K562 (cell line): ENCODE data around the gene C2. TPM values are rescaled to one million over a fixed set of nuclear protein-coding genes. Genes with fewer than 3 reads are reported as not detected.

Experiments
- ATAC-seq: fragments of 200-7000 bp; cut with Tn5 transposase; 3 replicates; pipeline ENCODE4 v1.9.1; 2020; ENCODE audit warnings: moderate library complexity
- BruUV-seq: library from RNA; stranded (reverse); fragments of 400-500 nt; replicated peaks from 2 replicates; lab custom pipeline; 2021; lab: Mats Ljungman, UMichigan
- CTCF ChIA-PET: fragments of 300-600 bp; formaldehyde crosslinking; extraction: SDS; loops from one replicate; lab custom pipeline; 2021; ENCODE audit warnings: low intra/inter-chr PET ratio; lab: Yijun Ruan, JAX
- POLR2A ChIA-PET: fragments of 300-600, 350-650 bp; sonication (Branson Sonifier 250); formaldehyde crosslinking; extraction: SDS; loops from one replicate; lab custom pipeline; 2021; ENCODE audit warnings: antibody characterized with exemption, inconsistent platforms; lab: Yijun Ruan, JAX
- DNase-seq, 4 experiments: peaks; one replicate each; pipeline versions ENCODE4 v3.0.0 to v3.0.0-alpha.2; 2011 to 2018; ENCODE audit warnings: low spot score in 3 of 4, mixed read lengths in 3 of 4; ENCODE audit errors: extremely low read depth in 1 of 4
- FAIRE-seq: peaks from 2 replicates; lab custom pipeline; 2011; peaks lifted over from hg19 to GRCh38; lab: Jason Lieb, UNC
- H2AFZ ChIP-seq: 2 replicates; pipeline ENCODE4 v1.6.0; 2011; ENCODE audit warnings: low read depth, low read length, control low read depth, inconsistent platforms
- H3K27ac ChIP-seq: fragments of 200-600 bp; 3 replicates; pipeline ENCODE4 v1.8.0; 2011; ENCODE audit warnings: low read depth, mild to moderate bottlenecking, control low read depth, inconsistent platforms, low read length, moderate library complexity, mixed read lengths; ENCODE audit errors: extremely low read depth
- H3K27me3 ChIP-seq, 2 experiments: fragments of 300-600 bp in 1 of 2; 2 replicates in 1 of 2; 3 replicates in 1 of 2; pipeline versions ENCODE4 v1.6.0 to v1.8.0; 2011; ENCODE audit warnings: inconsistent platforms in 2 of 2, low read length in 2 of 2, mild to moderate bottlenecking in 1 of 2, mixed read lengths in 1 of 2, moderate library complexity in 1 of 2; ENCODE audit not compliant: control insufficient read depth in 2 of 2, insufficient read depth in 2 of 2
- H3K36me3 ChIP-seq: fragments of 300-600 bp; 3 replicates; pipeline ENCODE4 v1.8.0; 2011; ENCODE audit warnings: mild to moderate bottlenecking, low read length, inconsistent platforms; ENCODE audit not compliant: control insufficient read depth, insufficient read depth
- H3K4me1 ChIP-seq, 2 experiments: fragments of 200-600 bp in 1 of 2; replicated peaks in 1 of 2; 2 replicates in 1 of 2; 3 replicates in 1 of 2; pipeline versions ENCODE4 v1.5.1 to v1.8.0; 2011; ENCODE audit warnings: inconsistent platforms in 2 of 2, low read length in 2 of 2, mild to moderate bottlenecking in 1 of 2, mixed read lengths in 1 of 2, moderate library complexity in 1 of 2; ENCODE audit not compliant: control insufficient read depth in 2 of 2, insufficient read depth in 2 of 2
- H3K4me2 ChIP-seq: 2 replicates; pipeline ENCODE4 v1.6.1; 2011; ENCODE audit warnings: low read length, control low read depth, inconsistent platforms, mixed read lengths; ENCODE audit not compliant: insufficient read depth
- H3K4me3 ChIP-seq: fragments of 200-600 bp; sonication (generic), shearing (Covaris generic); 2 replicates; pipeline ENCODE4 v1.5.1; 2016; ENCODE audit warnings: control low read depth, inconsistent platforms
- H3K79me2 ChIP-seq: fragments of 200-600 bp; 3 replicates; pipeline ENCODE4 v1.8.0; 2011; ENCODE audit warnings: low read length, inconsistent platforms; ENCODE audit not compliant: control insufficient read depth, insufficient read depth
- H3K9ac ChIP-seq, 2 experiments: 2 replicates each; pipeline versions ENCODE4 v1.6.0 to v1.6.1; 2011; ENCODE audit warnings: low read depth in 2 of 2, low read length in 2 of 2, control low read depth in 1 of 2, inconsistent platforms in 1 of 2, mild to moderate bottlenecking in 1 of 2, mixed read lengths in 1 of 2; ENCODE audit not compliant: insufficient read depth in 1 of 2
- H3K9me1 ChIP-seq: one replicate; pipeline ENCODE4 v1.6.0; 2011; ENCODE audit warnings: inconsistent platforms, mild to moderate bottlenecking, low read length, moderate library complexity; ENCODE audit not compliant: control insufficient read depth, insufficient read depth
- H3K9me3 ChIP-seq: replicated peaks from 2 replicates; pipeline ENCODE4 v1.5.1; 2011; ENCODE audit warnings: low read depth, low read length, inconsistent platforms; ENCODE audit not compliant: control insufficient read depth, insufficient read depth
- H4K20me1 ChIP-seq: replicated peaks from 2 replicates; pipeline ENCODE4 v1.6.1; 2011; ENCODE audit warnings: low read length, inconsistent platforms, mixed read lengths; ENCODE audit not compliant: control insufficient read depth, insufficient read depth
- ARHGAP35 ChIP-seq: fragments of 450-650 bp; IDR thresholded peaks from 2 replicates; pipeline ENCODE4 v1.6.1; 2018; ENCODE audit not compliant: partially characterized antibody
- CREB3L1 ChIP-seq: fragments of 450-650 bp; IDR thresholded peaks from 2 replicates; pipeline ENCODE4 v1.6.1; 2014; ENCODE audit warnings: low read depth, mild to moderate bottlenecking, moderate library complexity, borderline replicate concordance
- DACH1 ChIP-seq: fragments of 450-650 bp; IDR thresholded peaks from 2 replicates; pipeline ENCODE4 v1.6.1; 2018; ENCODE audit not compliant: partially characterized antibody
- DLX4 ChIP-seq: fragments of 250-450 bp; sonication (Bioruptor Pico); IDR thresholded peaks from 2 replicates; pipeline ENCODE4 v1.6.1; 2021; ENCODE audit warnings: mild to moderate bottlenecking
- E2F4 ChIP-seq: sonication (generic); formaldehyde crosslinking; IDR thresholded peaks from 2 replicates; pipeline ENCODE4 v1.8.0; 2022; ENCODE audit warnings: mild to moderate bottlenecking, low read depth, missing genetic modification reagents
- E2F6 ChIP-seq, 2 experiments: IDR thresholded peaks; 2 replicates each; pipeline ENCODE4 v1.6.1; 2011; ENCODE audit warnings: borderline replicate concordance in 1 of 2, control low read depth in 1 of 2, low read depth in 1 of 2, low read length in 1 of 2, mild to moderate bottlenecking in 1 of 2, mixed read lengths in 1 of 2, moderate library complexity in 1 of 2; ENCODE audit not compliant: insufficient read depth in 1 of 2, insufficient read length in 1 of 2, poor library complexity in 1 of 2, severe bottlenecking in 1 of 2; ENCODE audit errors: extremely low read depth in 1 of 2
- HMBOX1 ChIP-seq: sonication (generic); IDR thresholded peaks from 2 replicates; pipeline ENCODE4 v1.6.1; 2016
- HNRNPL ChIP-seq: fragments of 200-400 bp; formaldehyde crosslinking; IDR thresholded peaks from 2 replicates; pipeline ENCODE4 v1.6.1; 2017; ENCODE audit warnings: low read depth, mild to moderate bottlenecking, low read length
- MLLT1 ChIP-seq, 2 experiments: fragments of 450-650 bp; IDR thresholded peaks; 2 replicates each; pipeline ENCODE4 v1.6.1; 2016
- NCOR1 ChIP-seq: fragments of 450-650 bp; IDR thresholded peaks from 2 replicates; pipeline ENCODE4 v1.6.1; 2016; ENCODE audit warnings: mild to moderate bottlenecking, moderate library complexity
- RBM22 ChIP-seq: fragments of 200-400 bp; formaldehyde crosslinking; IDR thresholded peaks from 2 replicates; pipeline ENCODE4 v1.6.1; 2018; ENCODE audit warnings: low read length, low read depth; ENCODE audit not compliant: poor library complexity, severe bottlenecking
- SETDB1 ChIP-seq: IDR thresholded peaks from one replicate; pipeline ENCODE4 v1.6.1; 2012; ENCODE audit warnings: low read length, control low read depth, inconsistent platforms
- SMARCB1 ChIP-seq: IDR thresholded peaks from 2 replicates; pipeline ENCODE4 v1.6.1; 2011; ENCODE audit warnings: improper control_type of control experiment, low read depth; ENCODE audit not compliant: insufficient read length
- SNRNP70 ChIP-seq: fragments of 200-400 bp; formaldehyde crosslinking; optimal IDR thresholded peaks from 2 replicates; pipeline ENCODE3; 2017; ENCODE audit warnings: low read depth, low read length
- TAF9B ChIP-seq: fragments of 450-650 bp; IDR thresholded peaks from 2 replicates; pipeline ENCODE4 v1.6.1; 2018; ENCODE audit warnings: mild to moderate bottlenecking; ENCODE audit not compliant: partially characterized antibody
- TBP ChIP-seq: optimal IDR thresholded peaks from 2 replicates; pipeline ENCODE3; 2011; ENCODE audit warnings: low read depth, low read length, improper control_type of control experiment
- ZNF143 ChIP-seq: sonication (generic); formaldehyde crosslinking; IDR thresholded peaks from 2 replicates; pipeline ENCODE4 v1.9.0; 2022; ENCODE audit warnings: mild to moderate bottlenecking, missing genetic modification reagents
- WGBS: fragments of 100-300 bp; shearing (Covaris generic); methylation state at CpG from one replicate; pipeline ENCODE4 v1.1.6; 2016; ENCODE audit warnings: low coverage, mixed read lengths; ENCODE audit not compliant: insufficient coverage; ENCODE audit errors: missing lambda C conversion rate; 5-methylcytosine and 5-hydroxymethylcytosine counted together
- in situ Hi-C: fragments of 300-500 bp; cut with MboI; formaldehyde crosslinking; loops from 4 replicates; pipeline ENCODE4 v1.15.0; 2018; ENCODE audit warnings: inconsistent platforms, mixed read lengths
- intact Hi-C: fragments of 100-400 bp; cut with micrococcal nuclease; formaldehyde crosslinking; loops from 2 replicates; pipeline ENCODE4 v1.14.2; 2022
- polyA plus RNA-seq, 8 experiments: library from polyadenylated mRNA; depleted of rRNA in 4 of 8; stranded (reverse) in 5 of 8; unstranded in 3 of 8; fragments of >200 nt; fragmentation: Nextera tagmentation in 2 of 8; fragmentation: Illumina TruSeq in 1 of 8; extraction: Ambion mirVana in 2 of 8; extraction: Trizol in 1 of 8; gene quantifications; 2 replicates each; pipeline versions ENCODE4 v1.2.1 to v1.2.3, GENCODE V29; 2011 to 2014; ENCODE audit warnings: inconsistent platforms in 1 of 8, missing spikeins in 1 of 8
- total RNA-seq, 7 experiments: library from RNA; depleted of rRNA in 6 of 7; stranded (reverse); fragments of >200 nt in 6 of 7; fragmentation: Illumina TruSeq in 2 of 7; extraction: Trizol in 2 of 7; gene quantifications; 2 replicates each; pipeline versions ENCODE4 v1.2.1 to v1.2.3, GENCODE V29; 2011 to 2021; ENCODE audit warnings: low replicate concordance in 1 of 7

The C2 gene
- total and polyA plus RNA-seq, 9 of the 15 experiments (the other 6 are each of a cell fraction or from before 2014, with no cell fraction given): 0.05 to 1.1 (median 0.39) TPM; not detected in 1

GRCh38 chr6:31878222-31878621 lies 49.3 kb upstream of the C2 start:
- Histone ChIP-seq H2AFZ (no peak overlapping the region), H4K20me1 (no peaks in the 10 kb centered on the region), H3K4me2 (no peak overlapping the region), H3K27ac (no peak overlapping the region), H3K9me3 (no peaks in the 10 kb centered on the region), H3K79me2 (no peaks in the 10 kb centered on the region), H3K4me1 (peaks cover 0 to 31% of the 10 kb centered on the region in 2 experiments; a peak in 3 of 5 replicates), H3K9me1 (no peaks in the 10 kb centered on the region), H3K36me3 (peaks cover 36% of the 10 kb centered on the region; the same call in 2 of the 3 replicates), H3K27me3 (no peaks in the 10 kb centered on the region), H3K4me3 (no peak overlapping the region), H3K9ac (peak overlapping the region in 1 of 2 experiments; percentile 80; a peak in 2 of 4 replicates)
- ChIA-PET CTCF (no interaction called here), POLR2A (no interaction called here)
- intact Hi-C loops (no loop called here), in situ Hi-C loops (no loop called here)
- ATAC-seq (no peak), DNase-seq (no peak), FAIRE-seq (no peak)
- no TSS peak for BruUV-seq
- 62% methylated on average over 3 of the region's 3 CpGs for WGBS
- TF ChIP-seq E2F6 (IDR thresholded peaks at IDR 0.05; ENCODE audit: borderline replicate concordance in 1 of 2, extremely low read depth in 1 of 2, insufficient read depth in 1 of 2, insufficient read length in 1 of 2, low read depth in 1 of 2, low read length in 1 of 2, poor library complexity in 1 of 2, severe bottlenecking in 1 of 2) (no peak), NCOR1 (no peak), HMBOX1 (no peak), E2F4 (CRISPR knock-in tag) (no peak), TAF9B (no peak), TBP (no peak), DACH1 (no peak), DLX4 (no peak), RBM22 (no peak), MLLT1 (IDR thresholded peaks at IDR 0.05) (no peak), CREB3L1 (no peak), SETDB1 (no peak), ZNF143 (CRISPR knock-in tag) (no peak), SMARCB1 (no peak), SNRNP70 (no peak), HNRNPL (no peak), ARHGAP35 (no peak)
